K562 (cell line): ENCODE results near the gene TMED4. TPM values are rescaled to one million over a fixed set of nuclear protein-coding genes. Genes with fewer than 3 reads are reported as not detected.

ENCODE experiments used
- ATAC-seq: fragments of 200-7000 bp; cut with Tn5 transposase; 3 replicates; pipeline ENCODE4 v1.9.1; 2020; ENCODE audit warnings: moderate library complexity
- BruUV-seq: library from RNA; stranded (reverse); fragments of 400-500 nt; replicated peaks from 2 replicates; lab custom pipeline; 2021; lab: Mats Ljungman, UMichigan
- CTCF ChIA-PET: fragments of 300-600 bp; formaldehyde crosslinking; extraction: SDS; loops from one replicate; lab custom pipeline; 2021; ENCODE audit warnings: low intra/inter-chr PET ratio; lab: Yijun Ruan, JAX
- POLR2A ChIA-PET: fragments of 300-600, 350-650 bp; sonication (Branson Sonifier 250); formaldehyde crosslinking; extraction: SDS; loops from one replicate; lab custom pipeline; 2021; ENCODE audit warnings: antibody characterized with exemption, inconsistent platforms; lab: Yijun Ruan, JAX
- DNase-seq, 4 experiments: peaks; one replicate each; pipeline versions ENCODE4 v3.0.0 to v3.0.0-alpha.2; 2011 to 2018; ENCODE audit warnings: low spot score in 3 of 4, mixed read lengths in 3 of 4; ENCODE audit errors: extremely low read depth in 1 of 4
- FAIRE-seq: peaks from 2 replicates; lab custom pipeline; 2011; peaks lifted over from hg19 to GRCh38; lab: Jason Lieb, UNC
- H2AFZ ChIP-seq: 2 replicates; pipeline ENCODE4 v1.6.0; 2011; ENCODE audit warnings: low read depth, low read length, control low read depth, inconsistent platforms
- H3K27ac ChIP-seq: fragments of 200-600 bp; 3 replicates; pipeline ENCODE4 v1.8.0; 2011; ENCODE audit warnings: low read depth, mild to moderate bottlenecking, control low read depth, inconsistent platforms, low read length, moderate library complexity, mixed read lengths; ENCODE audit errors: extremely low read depth
- H3K27me3 ChIP-seq, 2 experiments: fragments of 300-600 bp in 1 of 2; 2 replicates in 1 of 2; 3 replicates in 1 of 2; pipeline versions ENCODE4 v1.6.0 to v1.8.0; 2011; ENCODE audit warnings: inconsistent platforms in 2 of 2, low read length in 2 of 2, mild to moderate bottlenecking in 1 of 2, mixed read lengths in 1 of 2, moderate library complexity in 1 of 2; ENCODE audit not compliant: control insufficient read depth in 2 of 2, insufficient read depth in 2 of 2
- H3K36me3 ChIP-seq: fragments of 300-600 bp; 3 replicates; pipeline ENCODE4 v1.8.0; 2011; ENCODE audit warnings: mild to moderate bottlenecking, low read length, inconsistent platforms; ENCODE audit not compliant: control insufficient read depth, insufficient read depth
- H3K4me1 ChIP-seq, 2 experiments: fragments of 200-600 bp in 1 of 2; replicated peaks in 1 of 2; 2 replicates in 1 of 2; 3 replicates in 1 of 2; pipeline versions ENCODE4 v1.5.1 to v1.8.0; 2011; ENCODE audit warnings: inconsistent platforms in 2 of 2, low read length in 2 of 2, mild to moderate bottlenecking in 1 of 2, mixed read lengths in 1 of 2, moderate library complexity in 1 of 2; ENCODE audit not compliant: control insufficient read depth in 2 of 2, insufficient read depth in 2 of 2
- H3K4me2 ChIP-seq: 2 replicates; pipeline ENCODE4 v1.6.1; 2011; ENCODE audit warnings: low read length, control low read depth, inconsistent platforms, mixed read lengths; ENCODE audit not compliant: insufficient read depth
- H3K4me3 ChIP-seq: fragments of 200-600 bp; sonication (generic), shearing (Covaris generic); 2 replicates; pipeline ENCODE4 v1.5.1; 2016; ENCODE audit warnings: control low read depth, inconsistent platforms
- H3K79me2 ChIP-seq: fragments of 200-600 bp; 3 replicates; pipeline ENCODE4 v1.8.0; 2011; ENCODE audit warnings: low read length, inconsistent platforms; ENCODE audit not compliant: control insufficient read depth, insufficient read depth
- H3K9ac ChIP-seq, 2 experiments: 2 replicates each; pipeline versions ENCODE4 v1.6.0 to v1.6.1; 2011; ENCODE audit warnings: low read depth in 2 of 2, low read length in 2 of 2, control low read depth in 1 of 2, inconsistent platforms in 1 of 2, mild to moderate bottlenecking in 1 of 2, mixed read lengths in 1 of 2; ENCODE audit not compliant: insufficient read depth in 1 of 2
- H3K9me1 ChIP-seq: one replicate; pipeline ENCODE4 v1.6.0; 2011; ENCODE audit warnings: inconsistent platforms, mild to moderate bottlenecking, low read length, moderate library complexity; ENCODE audit not compliant: control insufficient read depth, insufficient read depth
- H3K9me3 ChIP-seq: replicated peaks from 2 replicates; pipeline ENCODE4 v1.5.1; 2011; ENCODE audit warnings: low read depth, low read length, inconsistent platforms; ENCODE audit not compliant: control insufficient read depth, insufficient read depth
- H4K20me1 ChIP-seq: replicated peaks from 2 replicates; pipeline ENCODE4 v1.6.1; 2011; ENCODE audit warnings: low read length, inconsistent platforms, mixed read lengths; ENCODE audit not compliant: control insufficient read depth, insufficient read depth
- CSDE1 ChIP-seq, 2 experiments: fragments of 450-650 bp; IDR thresholded peaks; 2 replicates each; pipeline ENCODE4 v1.6.1; 2016; ENCODE audit warnings: mild to moderate bottlenecking in 1 of 2
- PRPF4 ChIP-seq: fragments of 200-400 bp; formaldehyde crosslinking; IDR thresholded peaks from one replicate; pipeline ENCODE4 v1.6.1; 2017; ENCODE audit warnings: low read length, low read depth, mild to moderate bottlenecking; ENCODE audit not compliant: insufficient read depth, poor library complexity, severe bottlenecking
- SMAD3 ChIP-seq: fragments of 450-650 bp; formaldehyde crosslinking; conservative IDR thresholded peaks from 2 replicates; pipeline ENCODE4 v1.4.0; 2020; ENCODE audit warnings: mild to moderate bottlenecking
- STAT5B ChIP-seq: fragments of 250-450 bp; sonication (Bioruptor Pico); IDR thresholded peaks from 2 replicates; pipeline ENCODE4 v1.8.0; 2021; ENCODE audit warnings: mild to moderate bottlenecking, inconsistent platforms
- ZKSCAN1 ChIP-seq: fragments of 150-350 bp; IDR thresholded peaks from 2 replicates; pipeline ENCODE4 v1.6.1; 2016; ENCODE audit warnings: low read depth, low read length
- ZKSCAN8 ChIP-seq: fragments of 200-800 bp; sonication (Bioruptor generic); IDR thresholded peaks from 2 replicates; pipeline ENCODE4 v1.6.1; 2016; ENCODE audit warnings: missing genetic modification characterization, missing compliant biosample characterization
- ZNF77 ChIP-seq: fragments of 250-450 bp; sonication (Bioruptor Pico); IDR thresholded peaks from 2 replicates; pipeline ENCODE4 v1.5.0; 2020
- WGBS: fragments of 100-300 bp; shearing (Covaris generic); methylation state at CpG from one replicate; pipeline ENCODE4 v1.1.6; 2016; ENCODE audit warnings: low coverage, mixed read lengths; ENCODE audit not compliant: insufficient coverage; ENCODE audit errors: missing lambda C conversion rate; 5-methylcytosine and 5-hydroxymethylcytosine counted together
- in situ Hi-C: fragments of 300-500 bp; cut with MboI; formaldehyde crosslinking; loops from 4 replicates; pipeline ENCODE4 v1.15.0; 2018; ENCODE audit warnings: inconsistent platforms, mixed read lengths
- intact Hi-C: fragments of 100-400 bp; cut with micrococcal nuclease; formaldehyde crosslinking; loops from 2 replicates; pipeline ENCODE4 v1.14.2; 2022
- polyA plus RNA-seq, 8 experiments: library from polyadenylated mRNA; depleted of rRNA in 4 of 8; stranded (reverse) in 5 of 8; unstranded in 3 of 8; fragments of >200 nt; fragmentation: Nextera tagmentation in 2 of 8; fragmentation: Illumina TruSeq in 1 of 8; extraction: Ambion mirVana in 2 of 8; extraction: Trizol in 1 of 8; gene quantifications; 2 replicates each; pipeline versions ENCODE4 v1.2.1 to v1.2.3, GENCODE V29; 2011 to 2014; ENCODE audit warnings: inconsistent platforms in 1 of 8, missing spikeins in 1 of 8
- total RNA-seq, 7 experiments: library from RNA; depleted of rRNA in 6 of 7; stranded (reverse); fragments of >200 nt in 6 of 7; fragmentation: Illumina TruSeq in 2 of 7; extraction: Trizol in 2 of 7; gene quantifications; 2 replicates each; pipeline versions ENCODE4 v1.2.1 to v1.2.3, GENCODE V29; 2011 to 2021; ENCODE audit warnings: low replicate concordance in 1 of 7
- TF ChIP-seq, protein P1 (sequence below): fragments of 250-450 bp; sonication (Bioruptor Pico); IDR thresholded peaks from 2 replicates; pipeline ENCODE4 v1.8.0; 2021; ENCODE audit warnings: mild to moderate bottlenecking, moderate library complexity

The TMED4 gene
- total and polyA plus RNA-seq, 9 of the 15 experiments (the other 6 are each of a cell fraction or from before 2014, with no cell fraction given) = 20.3 to 64.0 (median 42.1) TPM

DNA sequence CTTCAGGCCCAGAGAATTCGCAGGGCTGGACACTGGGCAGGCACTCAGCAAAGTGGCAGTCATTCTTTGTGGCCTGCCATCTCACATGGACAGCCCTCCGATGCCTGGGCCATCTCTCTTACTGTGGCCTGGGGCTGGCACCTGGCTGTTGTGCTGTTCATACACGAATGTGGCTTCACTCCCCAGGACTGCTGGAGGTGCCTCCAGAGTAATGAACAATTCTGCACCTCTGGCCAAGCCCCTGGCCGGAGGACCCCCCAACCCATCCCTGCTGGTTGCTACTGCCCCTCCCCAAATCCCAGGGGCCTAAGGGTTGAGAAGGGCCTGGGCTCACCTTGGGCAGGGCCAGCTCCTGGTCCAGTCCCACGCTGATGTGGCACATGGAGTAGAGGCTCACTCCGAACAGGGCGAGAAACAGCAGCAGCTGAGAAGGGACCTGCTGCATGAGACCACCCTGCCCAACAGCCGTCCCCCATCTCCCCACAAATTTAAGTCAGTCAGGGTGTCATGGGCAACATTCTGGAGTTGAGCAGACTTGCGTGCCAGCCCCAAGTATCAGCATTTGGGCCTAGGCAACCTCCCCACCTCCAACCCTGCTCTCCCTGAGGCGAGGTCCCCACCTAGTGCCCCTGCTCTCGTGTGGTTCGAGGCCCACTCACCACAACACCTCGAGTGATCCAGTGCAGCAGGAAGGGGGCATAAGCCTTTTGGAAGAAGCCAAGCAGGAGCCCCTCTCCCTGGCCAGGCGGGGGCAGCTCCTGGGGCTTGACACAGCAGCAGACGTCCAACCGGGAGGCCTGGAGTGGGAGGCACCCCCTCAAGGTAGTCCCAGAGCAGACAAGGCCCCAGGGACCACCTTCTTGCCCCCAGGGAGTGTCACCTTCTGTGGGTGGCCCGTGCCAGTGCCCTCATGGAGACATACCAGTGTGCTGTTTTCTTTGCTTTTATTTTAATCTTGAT is 50.3 kb downstream of the TMED4 start:
- CTCF ChIA-PET = interaction anchor here (0.6 kb wide), 1 partner anchor 13 kb away, joined by 5 read pairs; no protein-coding TSS in a partner anchor
- BruUV-seq = no TSS peak
- ATAC-seq = no peak; the same call in 2 of the 3 replicates

DNA sequence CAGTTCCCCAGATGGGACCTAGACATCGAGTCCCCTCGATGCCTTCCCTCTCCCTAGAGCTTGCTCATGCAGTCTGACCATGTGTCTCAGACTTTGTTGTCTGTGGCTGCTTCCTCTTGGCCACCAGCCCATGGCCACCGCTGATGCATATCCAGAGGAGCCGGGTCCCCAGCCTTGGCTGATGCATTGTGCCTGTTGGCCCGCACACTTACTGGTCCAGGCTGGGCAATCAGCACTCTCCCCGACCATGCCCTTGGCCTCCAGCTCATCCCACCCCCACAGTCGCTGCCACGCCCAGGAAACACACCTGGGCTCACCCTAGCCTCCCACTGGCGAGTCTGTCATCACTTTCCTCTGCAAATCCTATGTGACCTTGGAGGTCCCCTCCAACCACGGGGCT is 51.0 kb downstream of the TMED4 start:
- peak; percentile 38; the same call in 2 of the 3 replicates for ATAC-seq
- TF ChIP-seq PRPF4 (no peak), ZKSCAN8 (CRISPR knock-in tag) (no peak), ZKSCAN1 (no peak), CSDE1 (IDR thresholded peaks at IDR 0.05) (no peak), ZNF77 (CRISPR knock-in tag) (no peak), STAT5B (CRISPR knock-in tag) (no peak)
- TF ChIP-seq, protein P1, sequence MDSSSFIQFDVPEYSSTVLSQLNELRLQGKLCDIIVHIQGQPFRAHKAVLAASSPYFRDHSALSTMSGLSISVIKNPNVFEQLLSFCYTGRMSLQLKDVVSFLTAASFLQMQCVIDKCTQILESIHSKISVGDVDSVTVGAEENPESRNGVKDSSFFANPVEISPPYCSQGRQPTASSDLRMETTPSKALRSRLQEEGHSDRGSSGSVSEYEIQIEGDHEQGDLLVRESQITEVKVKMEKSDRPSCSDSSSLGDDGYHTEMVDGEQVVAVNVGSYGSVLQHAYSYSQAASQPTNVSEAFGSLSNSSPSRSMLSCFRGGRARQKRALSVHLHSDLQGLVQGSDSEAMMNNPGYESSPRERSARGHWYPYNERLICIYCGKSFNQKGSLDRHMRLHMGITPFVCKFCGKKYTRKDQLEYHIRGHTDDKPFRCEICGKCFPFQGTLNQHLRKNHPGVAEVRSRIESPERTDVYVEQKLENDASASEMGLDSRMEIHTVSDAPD (CRISPR knock-in tag) = no peak

More for the DNA sequence above, 50.3 kb downstream of the TMED4 start:
- no peaks in the 10 kb centered on the region for H4K20me1 ChIP-seq
- no peak overlapping the region for H2AFZ ChIP-seq
- H3K79me2 ChIP-seq = no peaks in the 10 kb centered on the region
- H3K9me3 ChIP-seq = no peaks in the 10 kb centered on the region
- no peak overlapping the region for H3K4me2 ChIP-seq
- TF ChIP-seq SMAD3 = no peak
- TF ChIP-seq, all 486 proteins: peak for 0
- no peaks in the 10 kb centered on the region for H3K36me3 ChIP-seq
- in situ Hi-C loops (no loop called here), intact Hi-C loops (no loop called here)
- POLR2A ChIA-PET = interaction anchor here (0.7 kb wide), 1 partner anchor 262 kb away, joined by 3 read pairs; no protein-coding TSS in a partner anchor
- DNase-seq (peak in 1 of 4 experiments; percentile 5), FAIRE-seq (no peak)
- H3K9me1 ChIP-seq = no peaks in the 10 kb centered on the region
- H3K4me3 ChIP-seq = no peak overlapping the region
- H3K27ac ChIP-seq = no peak overlapping the region
- WGBS = 43% methylated on average over 17 of the region's 17 CpGs
- no peaks in the 10 kb centered on the region for H3K27me3 ChIP-seq
- H3K4me1 ChIP-seq = peaks cover 0 to 31% of the 10 kb centered on the region in 2 experiments; a peak in 2 of 5 replicates
- H3K9ac ChIP-seq = peak overlapping the region in 1 of 2 experiments; percentile 21; a peak in 1 of 4 replicates

More for the DNA sequence above, 51.0 kb downstream of the TMED4 start:
- Histone ChIP-seq H3K27me3 (no peaks in the 10 kb centered on the region), H3K9ac (peak overlapping the region in 1 of 2 experiments; percentile 71; a peak in 2 of 4 replicates), H3K9me3 (no peaks in the 10 kb centered on the region), H3K4me2 (no peak overlapping the region), H4K20me1 (no peaks in the 10 kb centered on the region), H3K9me1 (no peaks in the 10 kb centered on the region), H2AFZ (no peak overlapping the region), H3K27ac (no peak overlapping the region), H3K79me2 (no peaks in the 10 kb centered on the region), H3K36me3 (no peaks in the 10 kb centered on the region), H3K4me1 (peaks cover 0 to 28% of the 10 kb centered on the region in 2 experiments; a peak in 2 of 5 replicates), H3K4me3 (no peak overlapping the region)
- in situ Hi-C loops (no loop called here), intact Hi-C loops (no loop called here)
- 23% methylated on average over 10 of the region's 10 CpGs for WGBS
- no TSS peak for BruUV-seq
- FAIRE-seq (no peak), DNase-seq (peak in 2 of 4 experiments; percentile 8)
- POLR2A ChIA-PET = interaction anchor here (0.7 kb wide), 1 partner anchor 263 kb away, joined by 3 read pairs; no protein-coding TSS in a partner anchor
- CTCF ChIA-PET = no interaction called here
